Iris pigment epithelial cell (primary cell): Measurements from ENCODE around the gene NCOA6.

Experiments used
- DNase-seq: peaks from one replicate; pipeline ENCODE4 v3.0.0-alpha.2; 2011; ENCODE audit warnings: low read depth

The NCOA6 gene

GRCh38 chr20:34704177-34705007 is 121.1 kb downstream of the NCOA6 start, which contains the start of gene TP53INP2:
Gene TP53INP2 (plus strand): TSS chr20:34704344. CDS start chr20:34708740, 4,396 bp downstream.
- DNase-seq, result peak; percentile 89

- peak; percentile 57 for DNase-seq
These were observed 121.9 kb downstream of the NCOA6 start for GRCh38 chr20:34703424-34704176.

GRCh38 chr20:34703061-34703423 is 122.4 kb downstream of the NCOA6 start:
- DNase-seq, result no peak

GRCh38 chr20:34701405-34702085 is 123.9 kb downstream of the NCOA6 start:
- DNase-seq, result no peak

- DNase-seq, result no peak
These were observed 132.0 kb downstream of the NCOA6 start for GRCh38 chr20:34693414-34693813.

GRCh38 chr20:34691838-34692237 is 133.6 kb downstream of the NCOA6 start:
- no peak for DNase-seq

- DNase-seq, result peak; percentile 61
These were observed 136.0 kb downstream of the NCOA6 start for GRCh38 chr20:34689486-34689885.

- DNase-seq, result no peak
These were observed 141.8 kb downstream of the NCOA6 start for GRCh38 chr20:34683667-34684066.

GRCh38 chr20:34680586-34681175 is 144.8 kb downstream of the NCOA6 start:
- peak; percentile 11 for DNase-seq

- peak; percentile 97 for DNase-seq
These were observed 148.6 kb downstream of the NCOA6 start, which contains the start of gene PIGU for GRCh38 chr20:34676642-34677373. Gene PIGU (minus strand): TSS chr20:34677092. CDS start chr20:34677085, 7 bp downstream.

- DNase-seq, result peak; percentile 36
These were observed 149.3 kb downstream of the NCOA6 start for GRCh38 chr20:34675993-34676641.

- DNase-seq, result no peak
These were observed 149.9 kb downstream of the NCOA6 start for GRCh38 chr20:34675561-34675960.

- no peak for DNase-seq
These were observed 152.0 kb downstream of the NCOA6 start for GRCh38 chr20:34673412-34673811.

GRCh38 chr20:34669094-34669493 is 156.4 kb downstream of the NCOA6 start:
- DNase-seq, result no peak
